Omental fat pad (tissue), 4 donors: ENCODE measurements around the gene OR7A10. TPM values are rescaled to one million over a fixed set of nuclear protein-coding genes. Genes with fewer than 3 reads are reported as not detected.

ENCODE experiments used
- ATAC-seq: fragments of 150-250 bp; one replicate; pipeline ENCODE4 v1.9.1; 2016; ENCODE audit warnings: mild to moderate bottlenecking, moderate library complexity; ENCODE audit not compliant: low FRiP score
- DNase-seq: peaks from one replicate; pipeline ENCODE4 v3.0.0-alpha.2; 2019; ENCODE audit warnings: low spot score
- CTCF ChIP-seq, 3 donors: fragments of 450-650 bp; IDR thresholded peaks; one replicate each; pipeline ENCODE4 v1.5.1; 2016 to 2017; ENCODE audit warnings: antibody characterized with exemption in 3 of 3, mild to moderate bottlenecking in 3 of 3, moderate library complexity in 2 of 3
- total RNA-seq, 4 donors: library from RNA; depleted of rRNA; stranded (reverse); fragments of >200 nt; gene quantifications; one replicate each; pipeline ENCODE4 v1.1.0, GENCODE V29; 2016

The OR7A10 gene
- total RNA-seq = not detected

GRCh38 chr19:14848822-14849221 is at the start of gene OR7A10:
OR7A10 (minus strand) TSS chr19:14848922; CDS start chr19:14841877, 7,045 bp downstream.
- DNase-seq (no peak), ATAC-seq (no peak)
- TF ChIP-seq CTCF (IDR thresholded peaks at IDR 0.05) = no peak

GRCh38 chr19:14890643-14891379 is 42.1 kb upstream of the OR7A10 start:
- DNase-seq (no peak), ATAC-seq (no peak)
- no peak for TF ChIP-seq CTCF (IDR thresholded peaks at IDR 0.05)

GRCh38 chr19:14889994-14890642 is 41.4 kb upstream of the OR7A10 start:
- no peak for ATAC-seq
- TF ChIP-seq CTCF (IDR thresholded peaks at IDR 0.05) = no peak
- DNase-seq = no peak

- DNase-seq (no peak), ATAC-seq (no peak)
- TF ChIP-seq CTCF (IDR thresholded peaks at IDR 0.05) = no peak
Measured at GRCh38 chr19:14886032-14886431, 37.3 kb upstream of the OR7A10 start, which contains the start of gene OR7A17. OR7A17 (minus strand) TSS chr19:14886132; CDS start chr19:14881355, 4,777 bp downstream.

GRCh38 chr19:14871619-14872230 is 23.0 kb upstream of the OR7A10 start:
- TF ChIP-seq CTCF (IDR thresholded peaks at IDR 0.05) = no peak
- ATAC-seq (no peak), DNase-seq (no peak)

GRCh38 chr19:14868497-14868896 is 19.8 kb upstream of the OR7A10 start:
- DNase-seq = no peak
- no peak for TF ChIP-seq CTCF (IDR thresholded peaks at IDR 0.05)
- ATAC-seq = no peak
